ENCODE data around the gene SECTM1.
"Not testable (repeated sequence)": the region's sequence is repeated elsewhere in the genome, so short reads cannot be mapped to it uniquely, and the experiment has no call there.

SECTM1 gene

GRCh38 chr17:82333279-82334171, at the start of gene SECTM1:
TSS of gene SECTM1 (minus strand) at chr17:82333766. CDS start at chr17:82327240, 6,526 bp downstream.
- DNase-seq (ENCODE audit: low read depth in 2 of 2) = no peak

- DNase-seq (ENCODE audit: low read depth in 2 of 2) = no peak
Measured at GRCh38 chr17:82382933-82383255, 49.3 kb upstream of the SECTM1 start.

- not testable (repeated sequence) for DNase-seq (ENCODE audit: low read depth in 2 of 2)
Measured at GRCh38 chr17:82382220-82382932, 48.8 kb upstream of the SECTM1 start.

GRCh38 chr17:82381703-82382009, 48.1 kb upstream of the SECTM1 start:
- not testable (repeated sequence) for DNase-seq (ENCODE audit: low read depth in 2 of 2)

- no peak for DNase-seq (ENCODE audit: low read depth in 2 of 2)
Measured at GRCh38 chr17:82380860-82381702, 47.5 kb upstream of the SECTM1 start.

- DNase-seq (ENCODE audit: low read depth in 2 of 2) = no peak
Measured at GRCh38 chr17:82378741-82379021, 45.1 kb upstream of the SECTM1 start.

GRCh38 chr17:82377924-82378740, 44.6 kb upstream of the SECTM1 start:
- no peak for DNase-seq (ENCODE audit: low read depth in 2 of 2)

GRCh38 chr17:82377294-82377693, 43.7 kb upstream of the SECTM1 start:
- DNase-seq (ENCODE audit: low read depth in 2 of 2) = not testable (repeated sequence)

- no peak for DNase-seq (ENCODE audit: low read depth in 2 of 2)
Measured at GRCh38 chr17:82376042-82376730, 42.6 kb upstream of the SECTM1 start.

- no peak for DNase-seq (ENCODE audit: low read depth in 2 of 2)
Measured at GRCh38 chr17:82375359-82376041, 41.9 kb upstream of the SECTM1 start.

GRCh38 chr17:82374626-82375331, 41.2 kb upstream of the SECTM1 start:
- DNase-seq (ENCODE audit: low read depth in 2 of 2) = no peak

GRCh38 chr17:82373731-82374625, 40.4 kb upstream of the SECTM1 start:
- DNase-seq (ENCODE audit: low read depth in 2 of 2) = no peak

- DNase-seq (ENCODE audit: low read depth in 2 of 2) = not testable (repeated sequence)
Measured at GRCh38 chr17:82373072-82373452, 39.5 kb upstream of the SECTM1 start.

GRCh38 chr17:82372249-82373071, 38.9 kb upstream of the SECTM1 start:
- no peak for DNase-seq (ENCODE audit: low read depth in 2 of 2)

- DNase-seq (ENCODE audit: low read depth in 2 of 2) = no peak
Measured at GRCh38 chr17:82371333-82372248, 38.0 kb upstream of the SECTM1 start, which contains the start of gene UTS2R. TSS of gene UTS2R (plus strand) at chr17:82371765. CDS start at chr17:82374325, 2,560 bp downstream.

- peak in 1 of 2 donors; percentile 31 for DNase-seq (ENCODE audit: low read depth in 2 of 2)
Measured at GRCh38 chr17:82370471-82371332, 37.1 kb upstream of the SECTM1 start.
